Right ventricle myocardium inferior (tissue), 1 donor: Measurements from ENCODE around the gene PTPRJ. TPM values are rescaled to one million over a fixed set of nuclear protein-coding genes. Genes with fewer than 3 reads are reported as not detected.

Experiments used
- ATAC-seq: fragments of 200-7000 bp; cut with Tn5 transposase; one replicate; pipeline ENCODE4 v1.9.1; 2020; ENCODE audit warnings: mild to moderate bottlenecking, moderate library complexity
- DNase-seq: peaks from one replicate; pipeline ENCODE4 v3.0.0; 2021; ENCODE audit errors: missing footprints
- intact Hi-C: fragments of 100-400 bp; cut with DNase I; formaldehyde crosslinking; loops from one replicate; pipeline ENCODE4 v1.11.0; 2022
- total RNA-seq: library from RNA; stranded (reverse); fragmentation: NEBNext Ultra II Directional; extraction: Animal tissue kit (Norgen Biotek cat#: 25700); gene quantifications from one replicate; pipeline ENCODE4 v1.2.1, GENCODE V29; 2021
- donor health status: DM: no; HTN: yes; CAD: no; lungs with severe emphysema.

PTPRJ gene
- total RNA-seq, 1 donor from 2014 or later = 7.2 TPM

DNA sequence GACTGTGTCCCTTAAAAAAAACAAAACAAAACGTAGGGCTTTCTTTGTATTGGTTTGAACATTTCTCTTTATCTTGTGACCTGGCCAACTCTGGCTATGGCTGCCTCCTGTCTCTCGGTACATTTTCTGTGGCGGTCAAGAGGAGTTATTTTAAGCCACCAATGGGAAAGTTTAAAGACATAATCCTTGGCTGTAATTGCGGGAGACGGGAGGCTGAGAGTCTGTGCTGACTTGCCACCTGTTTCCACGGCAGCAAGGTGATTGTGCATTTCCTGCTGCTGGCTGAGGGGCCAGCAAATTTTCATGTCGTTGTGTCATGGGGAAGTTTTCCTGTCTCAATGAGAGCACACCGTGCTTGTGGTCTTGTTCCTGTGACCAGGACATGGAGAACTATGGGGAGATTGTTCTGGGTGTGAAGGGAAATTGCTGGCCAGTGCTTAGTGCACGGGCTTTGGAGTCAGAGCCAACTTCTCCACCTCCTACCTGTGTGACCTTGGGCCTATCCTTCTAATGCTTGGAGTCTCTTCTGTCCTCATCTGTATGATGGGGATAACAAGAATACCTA, 11.0 kb downstream of the PTPRJ start:
- intact Hi-C loops = no loop called here
- ATAC-seq (peak; percentile 79), DNase-seq (no peak)

DNA sequence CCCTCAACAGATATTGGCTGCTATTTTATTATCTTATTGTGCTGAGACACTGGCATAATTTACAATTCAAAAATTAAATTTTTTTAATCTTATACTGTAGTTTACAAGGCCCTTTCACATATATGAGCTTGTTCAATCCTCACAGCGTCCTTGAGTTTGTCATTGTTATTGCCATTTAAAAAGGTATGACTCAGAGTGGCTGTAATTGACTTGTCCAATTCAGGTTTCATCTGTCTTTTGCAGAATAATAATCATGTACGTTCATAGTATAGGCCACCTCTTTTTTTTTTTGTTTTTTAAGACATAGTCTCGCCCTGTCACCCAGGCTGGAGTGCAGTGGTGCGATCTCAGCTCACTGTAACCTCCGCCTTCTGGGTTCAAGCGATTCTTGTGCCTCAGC, 11.5 kb downstream of the PTPRJ start:
- DNase-seq = no peak
- no peak for ATAC-seq
- intact Hi-C loops = no loop called here

DNA sequence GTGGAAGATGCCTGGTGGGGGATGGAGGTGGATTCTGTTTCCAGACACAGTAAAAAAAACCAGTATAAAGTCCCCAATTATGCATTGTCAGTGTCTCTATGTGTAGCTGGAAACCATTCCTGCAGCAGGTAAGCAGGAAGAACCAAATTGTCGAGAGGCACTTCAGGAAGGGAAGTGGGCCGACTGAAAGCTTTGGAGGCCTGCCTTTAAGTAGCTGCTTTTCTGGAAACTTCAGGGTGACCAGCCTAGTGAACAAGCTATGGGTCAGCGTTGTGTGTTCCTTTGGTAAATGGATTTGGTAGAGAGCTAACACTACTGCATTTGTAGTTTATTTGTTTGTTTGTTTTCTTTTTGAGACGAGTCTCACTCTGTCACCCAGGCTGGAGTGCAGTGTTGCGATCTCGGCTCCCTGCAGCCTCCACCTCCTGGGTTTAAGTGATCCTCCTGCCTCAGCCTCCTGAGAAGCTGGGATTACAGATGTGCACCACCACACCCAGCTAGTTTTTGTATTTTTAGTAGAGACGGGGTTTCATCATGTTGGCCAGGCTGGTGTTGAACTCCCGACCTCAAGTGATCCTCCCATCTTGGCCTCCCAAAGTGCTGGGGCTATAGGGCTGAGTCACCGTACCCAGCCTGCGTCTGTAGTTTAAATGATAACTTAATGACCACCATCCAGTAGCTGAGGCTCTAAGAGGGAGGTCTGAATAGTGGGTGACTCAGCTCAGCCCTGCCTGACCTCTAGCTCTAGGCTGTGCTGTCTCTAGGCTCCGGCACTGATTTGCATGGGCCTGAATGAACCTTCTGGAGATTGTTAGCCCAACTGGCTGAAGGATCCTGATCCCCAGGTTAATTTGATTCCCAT, 12.8 kb downstream of the PTPRJ start:
- ATAC-seq (no peak), DNase-seq (no peak)
- intact Hi-C loops = no loop called here

DNA sequence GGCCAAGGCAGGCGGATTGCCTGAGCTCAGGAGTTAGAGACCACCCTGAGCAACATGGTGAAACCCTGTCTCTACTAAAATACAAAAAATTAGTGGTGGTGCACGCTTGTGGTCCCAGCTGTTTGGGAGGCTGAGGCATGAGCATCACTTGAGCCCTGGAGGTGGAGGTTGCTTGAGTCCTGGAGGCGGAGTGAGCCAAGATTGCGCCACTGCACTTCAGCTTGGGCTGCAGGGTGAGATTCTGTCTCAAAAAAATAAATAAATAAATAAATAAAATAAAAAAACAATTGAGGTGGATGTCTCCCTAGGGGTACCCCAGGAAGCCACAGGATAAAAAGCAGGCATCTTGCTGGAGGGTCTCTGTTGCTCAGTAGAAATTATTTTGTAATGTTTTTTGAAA, 14.1 kb downstream of the PTPRJ start:
- ATAC-seq = no peak
- DNase-seq = no peak
- intact Hi-C loops = no loop called here

DNA sequence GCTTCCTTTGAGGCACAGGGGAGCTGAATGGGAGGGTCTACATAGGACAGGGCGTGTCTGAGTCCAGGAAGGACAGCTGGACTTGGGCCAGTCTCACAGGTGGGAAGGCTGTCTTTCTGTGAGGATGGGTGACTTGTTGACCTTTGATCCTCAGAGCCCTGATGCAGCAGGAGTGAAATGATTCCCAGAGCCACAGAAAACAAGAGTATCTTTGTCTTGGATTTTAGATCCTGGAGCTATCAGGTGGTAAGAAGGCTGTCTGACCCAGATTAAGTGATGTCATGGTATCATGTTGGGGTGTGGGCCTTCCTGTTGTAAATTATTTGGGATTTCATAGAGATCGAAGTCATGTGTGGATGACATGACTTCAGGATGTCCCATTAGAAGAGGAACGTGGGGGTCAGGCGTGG, 15.0 kb downstream of the PTPRJ start:
- ATAC-seq (no peak), DNase-seq (no peak)
- intact Hi-C loops = no loop called here

DNA sequence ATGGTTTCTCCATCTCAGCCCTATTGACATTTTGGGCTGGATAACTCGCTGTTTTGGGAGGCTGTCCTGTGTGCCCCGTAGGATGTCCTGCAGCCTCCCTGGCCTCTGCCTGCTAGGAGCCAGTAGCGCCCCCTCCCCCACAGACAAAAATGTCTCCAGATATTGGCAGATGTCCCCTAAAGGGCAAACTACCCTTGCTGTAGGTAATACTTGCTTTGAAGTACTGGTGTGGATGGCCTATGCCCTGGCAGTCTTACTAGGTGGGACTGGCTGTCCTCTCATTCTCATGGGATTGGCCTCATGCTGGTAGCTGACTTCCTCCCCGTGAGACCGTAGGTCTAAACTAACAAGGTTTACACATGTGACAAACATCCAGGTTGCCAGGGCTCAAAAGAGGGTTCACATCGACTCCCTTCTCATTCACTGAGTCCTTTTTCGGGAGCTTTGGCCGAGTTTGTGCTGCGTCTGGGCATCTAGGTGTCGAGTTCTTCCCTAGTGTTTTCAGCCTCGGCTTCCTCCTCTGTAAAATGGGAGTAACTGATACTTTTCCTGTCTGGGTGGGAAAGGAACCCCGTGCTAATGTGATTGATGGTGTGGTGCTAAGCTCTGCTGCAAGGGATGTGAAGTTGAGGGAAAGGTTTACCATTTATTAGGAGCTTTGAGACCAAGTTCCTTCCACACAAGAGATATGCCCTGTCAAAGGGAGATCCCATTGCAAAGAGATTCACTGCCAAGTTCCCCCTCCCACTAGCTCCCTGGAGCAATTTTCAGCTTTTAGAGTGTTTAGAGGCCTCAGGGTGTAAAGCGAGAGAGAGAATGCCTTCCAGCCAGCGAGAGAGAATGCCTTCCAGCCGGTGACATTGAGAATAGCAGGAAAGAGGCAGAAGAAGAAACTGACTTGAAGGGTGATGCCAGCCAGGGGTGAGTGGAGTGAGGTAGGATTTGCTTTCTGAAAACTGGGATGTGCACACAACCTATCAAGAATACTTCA, 17.0 kb downstream of the PTPRJ start:
- DNase-seq = no peak
- intact Hi-C loops = no loop called here
- ATAC-seq = no peak

DNA sequence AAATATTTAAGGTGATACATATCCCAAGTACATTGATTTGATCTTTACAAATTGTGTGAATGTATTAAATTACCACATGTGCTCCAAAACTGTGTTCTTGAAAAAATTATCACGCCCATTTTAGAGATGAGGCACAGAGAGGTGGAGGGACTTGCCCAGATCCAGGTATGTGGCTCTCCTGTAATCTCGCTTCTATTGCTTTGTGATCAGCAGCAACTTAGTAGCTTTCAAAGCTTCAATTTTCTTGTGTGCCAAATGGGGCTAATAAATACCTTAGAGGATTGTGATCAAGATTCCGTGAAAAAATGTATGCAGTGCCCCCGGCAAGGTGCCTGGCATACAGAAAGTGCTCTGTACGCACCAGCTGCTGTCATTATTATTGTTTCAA, 18.0 kb downstream of the PTPRJ start:
- DNase-seq (no peak), ATAC-seq (no peak)
- intact Hi-C loops = no loop called here

DNA sequence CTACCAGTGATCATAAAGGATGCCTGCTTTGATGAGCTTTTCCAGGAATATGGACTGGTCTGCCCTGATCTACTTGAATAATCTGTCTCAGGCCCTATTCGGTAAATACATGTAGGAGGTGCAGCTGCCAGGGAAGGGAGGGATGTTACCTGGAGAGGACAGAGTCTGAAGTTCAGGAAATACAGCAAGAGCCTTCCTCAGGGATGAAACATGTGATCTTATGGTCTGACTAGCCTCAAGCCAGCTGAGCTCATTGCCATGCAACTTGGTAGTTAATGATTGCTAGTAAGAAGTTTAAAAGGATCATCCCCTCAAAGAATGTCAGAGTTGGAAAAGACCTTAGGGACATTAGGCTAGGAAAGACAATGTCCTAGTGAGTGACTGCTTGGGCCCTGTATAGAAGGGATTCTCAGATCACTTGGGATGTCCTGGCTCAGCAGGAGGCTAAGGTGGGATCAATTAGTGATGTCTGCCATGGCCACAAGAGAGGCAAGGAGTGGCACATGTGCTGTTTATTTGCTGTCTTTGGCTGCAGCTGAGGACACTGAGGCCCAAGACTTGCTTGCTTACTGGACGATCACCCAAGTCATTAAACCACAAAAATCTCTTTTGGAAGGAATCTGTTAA, 18.5 kb downstream of the PTPRJ start:
- ATAC-seq = no peak
- DNase-seq = no peak
- intact Hi-C loops = no loop called here

DNA sequence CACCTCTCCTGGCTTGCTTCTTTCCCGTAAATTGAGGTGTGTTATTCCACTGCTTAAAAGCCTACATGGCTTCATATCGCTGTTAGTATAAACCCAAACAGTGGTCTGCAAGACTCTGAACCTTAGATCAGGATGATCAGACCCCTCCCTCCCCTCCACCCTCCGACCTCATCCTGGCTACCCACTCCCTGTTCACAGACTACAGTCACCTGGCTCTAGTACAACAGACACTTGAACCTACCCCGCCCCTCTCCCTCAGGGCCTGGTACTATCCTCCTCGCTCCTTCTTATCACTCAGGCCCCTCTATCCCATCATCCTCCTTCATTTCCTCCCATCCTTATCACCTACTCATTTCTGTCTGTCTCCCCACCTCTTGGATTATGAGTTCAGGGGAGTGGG, 20.1 kb downstream of the PTPRJ start:
- intact Hi-C loops = no loop called here
- ATAC-seq (no peak), DNase-seq (no peak)

DNA sequence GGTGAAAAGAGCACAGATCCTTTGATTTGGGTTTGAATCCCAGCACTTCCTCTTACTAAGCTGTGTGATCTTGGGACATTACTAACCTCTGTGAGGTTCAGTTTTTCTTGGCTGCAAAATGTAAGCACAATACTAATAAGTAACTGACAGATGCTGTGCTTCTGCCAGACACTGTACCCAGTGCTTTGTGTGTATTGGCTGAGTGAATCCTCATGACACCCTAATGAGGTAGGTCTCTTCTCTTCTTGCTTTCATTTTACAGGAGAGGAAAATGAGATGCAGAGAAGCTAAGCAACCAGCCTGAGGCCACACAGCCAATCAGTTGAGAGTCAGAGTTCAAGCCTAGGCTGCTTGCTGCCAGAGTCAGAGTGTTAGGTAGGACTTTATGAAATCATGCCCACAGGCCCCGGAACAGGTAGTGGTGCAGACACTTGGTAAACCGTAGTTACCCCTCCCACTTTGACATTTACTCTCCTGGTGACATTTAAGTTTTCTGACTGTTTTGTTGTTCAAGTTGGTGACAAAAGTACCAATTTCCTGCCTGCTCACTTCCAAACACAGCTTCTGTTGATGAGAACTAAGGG, 21.2 kb downstream of the PTPRJ start:
- intact Hi-C loops = no loop called here
- ATAC-seq = peak; percentile 46

DNA sequence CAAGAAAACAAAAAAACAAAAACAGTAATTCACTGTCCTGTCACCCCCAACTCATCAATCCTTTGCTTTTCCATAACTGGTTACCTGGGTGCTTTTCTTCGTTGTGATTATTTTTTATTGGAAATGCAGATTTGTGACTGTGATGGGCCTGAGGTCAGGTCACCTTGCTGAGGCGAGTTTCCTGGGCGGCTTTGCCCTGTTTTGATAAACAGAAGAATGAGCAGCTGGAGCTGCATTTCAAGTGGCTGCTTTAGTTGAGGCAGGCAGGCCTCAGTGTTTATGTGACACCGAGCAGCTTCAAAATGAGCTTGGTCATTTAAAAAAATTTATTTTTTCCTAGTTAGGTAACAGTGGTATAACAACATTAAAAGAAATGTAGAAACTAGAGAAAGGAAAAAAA, 22.2 kb downstream of the PTPRJ start:
- ATAC-seq (no peak), DNase-seq (no peak)
- intact Hi-C loops = no loop called here

More for the DNA sequence above, 21.2 kb downstream of the PTPRJ start:
- DNase-seq = no peak

DNA sequence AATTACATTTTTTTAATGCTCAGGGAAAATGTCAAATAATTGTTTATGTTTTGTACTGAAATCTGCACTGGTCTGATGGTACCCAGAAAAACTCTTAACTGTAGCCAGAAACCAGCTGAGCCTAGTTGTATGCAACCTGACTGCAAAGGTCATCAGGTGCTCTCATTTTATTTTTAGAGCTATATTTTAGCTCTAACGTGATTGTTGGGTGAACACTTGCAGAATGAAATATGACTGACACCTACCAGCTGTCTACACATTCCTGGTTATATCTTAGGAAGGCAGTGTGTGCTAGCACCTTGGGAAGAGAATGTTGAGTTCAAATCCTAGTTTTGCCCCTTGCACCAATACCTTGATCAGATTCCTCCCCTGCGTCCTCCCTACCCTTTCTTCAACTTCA, 23.6 kb downstream of the PTPRJ start:
- ATAC-seq = no peak
- intact Hi-C loops = no loop called here
- DNase-seq = no peak

DNA sequence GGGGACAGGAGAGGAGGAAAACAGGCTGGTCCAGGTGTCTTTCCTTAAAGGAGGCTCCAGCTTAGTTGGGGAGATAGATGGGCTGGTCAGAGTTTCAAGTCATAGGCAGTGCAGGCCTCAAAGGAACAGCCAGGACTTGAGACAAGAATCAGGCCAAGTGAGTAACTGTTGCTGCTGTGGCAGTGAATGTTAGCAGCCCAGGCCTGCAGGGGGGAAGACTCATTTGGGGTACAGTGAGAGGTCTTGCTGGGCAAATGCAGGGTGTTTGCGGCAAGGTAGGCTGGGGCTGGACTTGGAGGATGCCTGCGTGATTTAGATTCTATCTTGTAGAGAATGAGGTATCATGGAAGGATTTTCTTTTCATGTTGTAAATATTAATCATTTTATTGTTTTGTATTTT, 24.1 kb downstream of the PTPRJ start:
- intact Hi-C loops = no loop called here
- ATAC-seq (no peak), DNase-seq (no peak)

DNA sequence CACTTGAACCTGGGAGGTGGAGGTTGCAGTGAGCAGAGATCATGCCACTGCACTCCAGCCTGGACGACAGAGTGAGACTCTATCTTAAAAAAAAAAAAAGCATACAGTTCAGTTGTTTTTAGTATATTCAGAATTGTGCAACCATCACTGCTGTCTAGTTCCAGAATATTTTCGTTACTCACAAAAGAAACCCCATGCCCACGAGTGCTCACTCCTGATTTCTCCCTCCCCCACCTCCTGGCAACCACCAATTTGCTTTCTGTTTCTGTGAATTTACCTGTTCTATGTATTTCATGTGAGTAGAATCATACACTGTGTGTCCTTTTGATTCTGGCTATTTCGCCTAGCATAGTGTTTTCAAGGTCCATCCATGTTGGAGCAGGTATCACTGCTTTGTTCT, 24.8 kb downstream of the PTPRJ start:
- ATAC-seq (no peak), DNase-seq (no peak)
- intact Hi-C loops = no loop called here

DNA sequence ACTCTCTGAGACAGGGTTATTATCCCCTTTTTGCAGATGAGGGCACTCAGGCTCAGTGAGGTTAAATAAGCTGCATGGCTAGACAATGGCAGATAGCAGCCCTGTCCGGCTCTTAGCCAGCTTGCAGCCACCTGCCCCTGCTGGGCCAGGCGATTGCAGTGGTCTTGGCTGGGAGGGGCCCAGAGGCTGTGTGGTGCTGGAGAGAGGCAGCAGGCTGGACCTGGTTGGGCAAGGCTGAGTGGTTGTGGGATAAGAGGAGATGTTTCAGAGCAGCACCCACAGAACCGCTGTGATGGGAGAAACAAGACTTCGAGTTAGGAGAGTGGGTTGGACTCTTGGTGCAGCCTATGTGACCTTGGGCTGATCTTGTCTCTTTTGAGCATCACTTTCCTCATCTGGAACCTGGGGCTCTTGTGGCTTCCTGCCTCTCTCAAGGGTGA, 25.5 kb downstream of the PTPRJ start:
- intact Hi-C loops = no loop called here
- ATAC-seq (no peak), DNase-seq (no peak)

DNA sequence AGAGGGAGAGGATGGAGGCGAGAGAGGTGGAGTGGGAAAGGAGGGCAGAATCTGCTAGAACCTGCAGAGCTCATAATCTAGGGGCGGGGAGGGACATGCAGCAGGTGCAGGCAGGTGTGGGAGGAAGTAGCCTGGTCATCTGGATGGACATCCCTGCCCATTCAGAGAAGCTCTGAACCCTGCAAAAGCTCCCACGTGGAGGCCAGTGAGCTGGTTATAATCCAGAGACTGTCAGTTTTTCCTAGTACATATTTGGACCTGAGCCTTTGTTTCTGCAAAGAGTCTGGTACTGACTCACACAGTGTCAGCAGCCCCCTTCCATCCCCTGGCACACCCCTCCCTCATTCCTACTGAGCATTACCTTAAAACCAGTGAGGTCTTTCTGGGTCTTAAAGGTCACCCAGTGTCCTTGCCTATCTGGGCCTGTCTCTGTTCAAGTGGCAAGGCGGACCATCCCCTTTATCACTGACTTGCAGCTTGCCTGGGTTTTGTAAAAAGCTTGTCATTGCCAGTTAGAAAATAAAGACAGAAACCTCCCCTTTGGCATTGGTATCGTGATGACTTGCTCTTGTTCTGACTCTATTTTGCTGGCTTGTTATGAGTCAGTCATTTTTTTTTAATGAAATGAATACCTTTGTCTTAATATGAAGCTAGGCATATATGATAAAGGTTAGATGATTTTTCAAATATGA, 26.1 kb downstream of the PTPRJ start:
- intact Hi-C loops = no loop called here
- DNase-seq (no peak), ATAC-seq (peak; percentile 36)

DNA sequence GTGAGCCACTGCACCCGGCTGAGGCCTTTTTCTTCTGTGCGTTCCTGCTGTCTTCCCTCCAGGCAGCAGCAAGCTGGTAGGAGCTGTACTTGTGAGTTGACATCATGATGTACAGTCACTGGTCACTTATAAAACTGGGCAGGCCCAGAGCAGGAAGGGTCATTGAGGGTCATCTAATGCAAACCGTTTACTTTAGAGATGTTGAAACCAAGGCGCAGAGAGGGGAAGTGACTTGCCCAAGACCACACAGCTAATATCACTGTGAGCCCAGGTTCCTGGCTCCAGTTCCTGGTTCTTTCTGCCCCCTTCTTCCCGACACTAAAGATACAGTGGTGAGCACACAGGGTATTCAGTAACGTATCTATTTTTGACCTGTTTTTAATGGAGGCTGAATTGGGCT, 27.3 kb downstream of the PTPRJ start:
- peak; percentile 47 for ATAC-seq
- DNase-seq = no peak
- intact Hi-C loops = no loop called here

DNA sequence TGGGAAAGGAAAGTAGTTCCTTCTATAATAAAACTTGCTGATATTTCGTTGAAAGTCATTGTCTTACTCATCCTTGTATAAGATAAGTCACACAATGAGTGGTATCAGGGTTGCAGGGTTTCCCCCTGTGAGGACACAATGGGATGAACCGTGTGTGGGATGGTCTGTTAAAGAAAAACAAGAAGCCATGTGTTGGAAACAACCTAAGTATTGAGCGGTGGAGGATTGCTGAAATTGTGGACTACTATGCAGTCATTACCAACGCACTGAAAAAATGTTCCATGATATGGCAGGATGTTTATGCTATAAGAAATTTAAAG, 28.6 kb downstream of the PTPRJ start:
- DNase-seq (no peak), ATAC-seq (no peak)
- intact Hi-C loops = no loop called here
